ENCODE measurements around the gene OXT. TPM values are rescaled to one million over a fixed set of nuclear protein-coding genes. Genes with fewer than 3 reads are reported as not detected.
A peak's percentile ranks its signal among the peaks of the same experiment; 100 is the strongest.

The OXT gene
- total and polyA plus RNA-seq, 2 of the 8 experiments (the other 6 are each of a cell fraction or from before 2014, with no cell fraction given), result not detected

GRCh38 chr20:3092611-3093379, 21.4 kb downstream of the OXT start (continued):
- no peak for TF ChIP-seq CHD7 (IDR thresholded peaks at IDR 0.05; ENCODE audit: insufficient replicate concordance, low read length)
- no peak for TF ChIP-seq BACH1 (IDR thresholded peaks at IDR 0.05; ENCODE audit: low read length)
- TF ChIP-seq TEAD4 (IDR thresholded peaks at IDR 0.05; ENCODE audit: low read depth, low read length), result no peak
- no peak for TF ChIP-seq RXRA (IDR thresholded peaks at IDR 0.05; ENCODE audit: insufficient read depth, low read depth, low read length)
- TF ChIP-seq NANOG (IDR thresholded peaks at IDR 0.05; ENCODE audit: insufficient read depth, low read depth, low read length, poor library complexity, severe bottlenecking), result no peak
- TF ChIP-seq ATF3 (IDR thresholded peaks at IDR 0.05; ENCODE audit: insufficient read depth, low read depth, low read length), result no peak
- peak in 1 of 2 experiments; percentile 58; a peak in 2 of 3 replicates for TF ChIP-seq POLR2A (IDR thresholded peaks at IDR 0.05; ENCODE audit: control extremely low read depth in 1 of 2, low read depth in 2 of 2, low read length in 2 of 2)
- no peak for TF ChIP-seq ZNF274 (IDR thresholded peaks at IDR 0.05; ENCODE audit: borderline replicate concordance, extremely low read depth, low read length)
- peak; percentile 72 for TF ChIP-seq PHF8 (conservative IDR thresholded peaks at IDR 0.05; ENCODE audit: low read depth, low read length)
- TF ChIP-seq TBP (IDR thresholded peaks at IDR 0.05; ENCODE audit: low read depth, low read length), result peak; percentile 59

All from H1 (cell line).